Smooth muscle cell (in vitro differentiated cells): ENCODE results near the gene CRADD. TPM values are rescaled to one million over a fixed set of nuclear protein-coding genes. Genes with fewer than 3 reads are reported as not detected.

Source experiments
- DNase-seq: peaks from one replicate; lab custom pipeline; 2025; ENCODE audit not compliant: unreplicated experiment; lab: John Stamatoyannopoulos, UW
- H2AFZ ChIP-seq: fragments of 200-600 bp; sonication (generic); 2 replicates; pipeline ENCODE4 v1.6.0; 2016; ENCODE audit warnings: antibody characterized with exemption, low read depth, mild to moderate bottlenecking
- H3F3A ChIP-seq: fragments of 200-600 bp; sonication (generic); 2 replicates; pipeline ENCODE4 v1.6.0; 2017; ENCODE audit warnings: antibody characterized with exemption, low read depth
- H3K27ac ChIP-seq: fragments of 200-600 bp; sonication (generic); 2 replicates; pipeline ENCODE4 v1.5.1; 2016; ENCODE audit warnings: low read depth, mild to moderate bottlenecking
- H3K27me3 ChIP-seq: fragments of 200-600 bp; sonication (generic); 2 replicates; pipeline ENCODE4 v1.6.1; 2016; ENCODE audit warnings: low read depth, mild to moderate bottlenecking
- H3K36me3 ChIP-seq: fragments of 200-600 bp; sonication (generic); 2 replicates; pipeline ENCODE4 v1.5.1; 2016; ENCODE audit warnings: low read depth
- H3K4me1 ChIP-seq: fragments of 200-600 bp; sonication (generic); 2 replicates; pipeline ENCODE4 v1.5.1; 2016; ENCODE audit warnings: low read depth
- H3K4me2 ChIP-seq: fragments of 200-600 bp; sonication (generic); 2 replicates; pipeline ENCODE4 v1.6.0; 2016; ENCODE audit warnings: mild to moderate bottlenecking
- H3K4me3 ChIP-seq: fragments of 200-600 bp; sonication (generic); 2 replicates; pipeline ENCODE4 v1.5.1; 2016; ENCODE audit warnings: mild to moderate bottlenecking
- H3K79me2 ChIP-seq: fragments of 200-600 bp; sonication (generic); 2 replicates; pipeline ENCODE4 v1.6.0; 2016; ENCODE audit warnings: low read depth, mild to moderate bottlenecking
- H3K9ac ChIP-seq: fragments of 200-600 bp; sonication (generic); 2 replicates; pipeline ENCODE4 v1.6.0; 2016; ENCODE audit warnings: low read depth
- H3K9me3 ChIP-seq: fragments of 200-600 bp; sonication (generic); replicated peaks from 2 replicates; pipeline ENCODE4 v1.5.1; 2016; ENCODE audit warnings: low read depth
- H4K20me1 ChIP-seq: fragments of 200-600 bp; sonication (generic); 2 replicates; pipeline ENCODE4 v1.6.0; 2016; ENCODE audit warnings: low read depth
- CTCF ChIP-seq: fragments of 200-600 bp; sonication (generic); IDR thresholded peaks from 2 replicates; pipeline ENCODE4 v1.5.1; 2017; ENCODE audit warnings: borderline replicate concordance, mild to moderate bottlenecking, antibody characterized with exemption; ENCODE audit not compliant: insufficient read depth, poor library complexity, severe bottlenecking
- WGBS: methylation state at CpG from one replicate; pipeline ENCODE4 v1.1.7; 2016; ENCODE audit warnings: low lambda C conversion rate; 5-methylcytosine and 5-hydroxymethylcytosine counted together
- polyA plus RNA-seq: library from polyadenylated mRNA; unstranded; fragments of >200 nt; fragmentation: Nextera tagmentation; extraction: Ambion mirVana; gene quantifications from 2 replicates; pipeline ENCODE4 v1.2.1, GENCODE V29; 2016
- total RNA-seq: library from RNA; depleted of rRNA; stranded (reverse); fragments of >200 nt; gene quantifications from 2 replicates; pipeline ENCODE4 v1.2.3, GENCODE V29; 2014

Gene CRADD
- total and polyA plus RNA-seq, 2 experiments from 2014 or later, result 10.7 to 28.6 TPM

- H3K79me2 ChIP-seq, result no peaks in the 10 kb centered on the region
- H3K27me3 ChIP-seq, result no peaks in the 10 kb centered on the region
- H3K4me1 ChIP-seq, result no peaks in the 10 kb centered on the region
- no peak for TF ChIP-seq CTCF
- H3K4me2 ChIP-seq, result no peak overlapping the region
- no peak overlapping the region for H2AFZ ChIP-seq
- H4K20me1 ChIP-seq, result no peaks in the 10 kb centered on the region
- peaks cover 4% of the 10 kb centered on the region for H3F3A ChIP-seq
- H3K9me3 ChIP-seq, result no peaks in the 10 kb centered on the region
- DNase-seq, result no peak
- H3K4me3 ChIP-seq, result no peak overlapping the region
- H3K27ac ChIP-seq, result peak overlapping the region; percentile 70
- no peaks in the 10 kb centered on the region for H3K36me3 ChIP-seq
- WGBS, result 62% methylated on average over 3 of the region's 3 CpGs
- no peak overlapping the region for H3K9ac ChIP-seq
Measured at GRCh38 chr12:93813186-93813585, 136.0 kb downstream of the CRADD start.

GRCh38 chr12:93813972-93814821, 137.0 kb downstream of the CRADD start:
- Histone ChIP-seq H3K36me3 (no peaks in the 10 kb centered on the region), H3K27ac (peak overlapping the region; percentile 70), H4K20me1 (no peaks in the 10 kb centered on the region), H3K4me3 (no peak overlapping the region), H3K79me2 (no peaks in the 10 kb centered on the region), H3F3A (peaks cover 4% of the 10 kb centered on the region), H3K4me1 (no peaks in the 10 kb centered on the region), H3K4me2 (peak overlapping the region; percentile 59), H3K9ac (no peak overlapping the region), H2AFZ (no peak overlapping the region), H3K9me3 (no peaks in the 10 kb centered on the region), H3K27me3 (no peaks in the 10 kb centered on the region)
- no peak for TF ChIP-seq CTCF
- WGBS, result 61% methylated on average over 14 of the region's 14 CpGs
- DNase-seq, result no peak

- H3K9ac ChIP-seq, result peak overlapping the region; percentile 67
Measured at GRCh38 chr12:93818488-93819049, 141.4 kb downstream of the CRADD start.

More at GRCh38 chr12:93818488-93819049, 141.4 kb downstream of the CRADD start:
- no peaks in the 10 kb centered on the region for H3K4me1 ChIP-seq
- no peak for TF ChIP-seq CTCF
- DNase-seq, result no peak
- H3K36me3 ChIP-seq, result no peaks in the 10 kb centered on the region
- H2AFZ ChIP-seq, result no peak overlapping the region
- 62% methylated on average over 9 of the region's 9 CpGs for WGBS
- no peak overlapping the region for H3K4me3 ChIP-seq
- H3K27me3 ChIP-seq, result no peaks in the 10 kb centered on the region
- peak overlapping the region; percentile 92 for H3K27ac ChIP-seq
- H3K4me2 ChIP-seq, result peak overlapping the region; percentile 58
- H4K20me1 ChIP-seq, result no peaks in the 10 kb centered on the region
- H3K79me2 ChIP-seq, result no peaks in the 10 kb centered on the region
- no peaks in the 10 kb centered on the region for H3F3A ChIP-seq
- H3K9me3 ChIP-seq, result no peaks in the 10 kb centered on the region
